WTC11 (cell line): ENCODE measurements around the gene IL5RA. TPM values are rescaled to one million over a fixed set of nuclear protein-coding genes. Genes with fewer than 3 reads are reported as not detected.
A peak's percentile ranks its signal among the peaks of the same experiment; 100 is the strongest.

Source experiments
- ATAC-seq: fragments of 200-7000 bp; cut with Tn5 transposase; 2 replicates; pipeline ENCODE4 v1.10.0; 2021; ENCODE audit warnings: mild to moderate bottlenecking, moderate library complexity
- Bru-seq: library from RNA; stranded (reverse); fragments of 400-500 nt; gene quantifications from one replicate; lab custom pipeline; 2021; lab: Mats Ljungman, UMichigan
- CTCF ChIA-PET: fragments of 300-600 bp; sonication (Branson Sonifier 250); formaldehyde crosslinking; loops from one replicate; lab custom pipeline; 2021; ENCODE audit warnings: antibody characterized with exemption; lab: Charles Lee
- POLR2A ChIA-PET: fragments of 350-600 bp; sonication (Branson Sonifier 250); formaldehyde crosslinking; loops from one replicate; lab custom pipeline; 2021; ENCODE audit warnings: antibody characterized with exemption; lab: Charles Lee
- DNase-seq: peaks from one replicate; pipeline ENCODE4 v3.0.0; 2021; ENCODE audit warnings: low spot score
- H3K27ac Mint-ChIP-seq: 2 replicates; pipeline ENCODE4 v1.8.0; 2021; ENCODE audit warnings: mixed read lengths
- H3K27me3 Mint-ChIP-seq: 2 replicates; pipeline ENCODE4 v1.8.0; 2021; ENCODE audit warnings: low read depth, mild to moderate bottlenecking, moderate library complexity, mixed read lengths
- H3K36me3 Mint-ChIP-seq: 2 replicates; pipeline ENCODE4 v1.8.0; 2021; ENCODE audit warnings: mixed read lengths
- H3K4me1 Mint-ChIP-seq: 2 replicates; pipeline ENCODE4 v1.8.0; 2022; ENCODE audit warnings: mixed read lengths
- H3K4me3 Mint-ChIP-seq: 2 replicates; pipeline ENCODE4 v1.8.0; 2021; ENCODE audit warnings: mild to moderate bottlenecking, moderate library complexity, mixed read lengths
- H3K9me3 Mint-ChIP-seq: 2 replicates; pipeline ENCODE4 v1.8.0; 2021; ENCODE audit warnings: mixed read lengths
- AFF4 ChIP-seq: sonication (generic); formaldehyde crosslinking; IDR thresholded peaks from 2 replicates; pipeline ENCODE4 v1.8.1; 2023; ENCODE audit warnings: mild to moderate bottlenecking, missing genetic modification reagents, borderline replicate concordance
- AR ChIP-seq: fragments of 250-450 bp; sonication (Bioruptor Pico); IDR thresholded peaks from 2 replicates; pipeline ENCODE4 v1.9.0; 2021; ENCODE audit warnings: mild to moderate bottlenecking
- CBFB ChIP-seq: sonication (generic); formaldehyde crosslinking; IDR thresholded peaks from 2 replicates; pipeline ENCODE4 v1.8.1; 2022; ENCODE audit warnings: mild to moderate bottlenecking, low read depth, missing genetic modification reagents
- ESRRA ChIP-seq: sonication (generic); formaldehyde crosslinking; IDR thresholded peaks from 2 replicates; pipeline ENCODE4 v1.8.1; 2022; ENCODE audit warnings: mild to moderate bottlenecking, missing genetic modification reagents, borderline replicate concordance
- GRHL2 ChIP-seq: fragments of 250-450 bp; sonication (Bioruptor Pico); IDR thresholded peaks from 2 replicates; pipeline ENCODE4 v1.8.0; 2022; ENCODE audit warnings: mild to moderate bottlenecking, moderate library complexity; ENCODE audit not compliant: insufficient replicate concordance, severe bottlenecking
- HMGA2 ChIP-seq: fragments of 250-450 bp; sonication (Bioruptor Pico); IDR thresholded peaks from 2 replicates; pipeline ENCODE4 v1.4.0; 2021; ENCODE audit warnings: mild to moderate bottlenecking, moderate library complexity
- NFATC4 ChIP-seq: fragments of 250-450 bp; sonication (Bioruptor Pico); IDR thresholded peaks from 2 replicates; pipeline ENCODE4 v1.9.0; 2021; ENCODE audit warnings: mild to moderate bottlenecking
- NR3C1 ChIP-seq: sonication (generic); formaldehyde crosslinking; conservative IDR thresholded peaks from 2 replicates; pipeline ENCODE4 v1.8.1; 2023; ENCODE audit warnings: low read depth, mild to moderate bottlenecking, missing genetic modification reagents
- PRRX2 ChIP-seq: fragments of 250-450 bp; sonication (Bioruptor Pico); IDR thresholded peaks from 2 replicates; pipeline ENCODE4 v1.8.0; 2021; ENCODE audit warnings: mild to moderate bottlenecking
- SMAD4 ChIP-seq: sonication (generic); formaldehyde crosslinking; IDR thresholded peaks from 2 replicates; pipeline ENCODE4 v1.8.0; 2022; ENCODE audit warnings: mild to moderate bottlenecking, missing genetic modification reagents
- TP53 ChIP-seq: sonication (generic); formaldehyde crosslinking; IDR thresholded peaks from 2 replicates; pipeline ENCODE4 v1.8.1; 2023; ENCODE audit warnings: mild to moderate bottlenecking, missing genetic modification reagents
- ZNF219 ChIP-seq: sonication (generic); formaldehyde crosslinking; IDR thresholded peaks from 2 replicates; pipeline ENCODE4 v1.8.0; 2023; ENCODE audit warnings: missing genetic modification reagents, mild to moderate bottlenecking, borderline replicate concordance
- ZNF396 ChIP-seq: fragments of 250-450 bp; sonication (Bioruptor Pico); IDR thresholded peaks from 2 replicates; pipeline ENCODE4 v1.8.0; 2021; ENCODE audit warnings: mild to moderate bottlenecking, moderate library complexity, borderline replicate concordance
- long read RNA-seq, 3 experiments: library from RNA in 1 of 3; library from capped mRNA in 1 of 3; library from polyadenylated mRNA in 1 of 3; unstranded in 2 of 3; stranded (forward) in 1 of 3; transcript quantifications; one replicate each; pipeline ENCODE4 v2.0.0, GENCODE V29; 2021
- total RNA-seq: library from RNA; stranded (reverse); gene quantifications from 3 replicates; pipeline ENCODE4 v1.2.3, GENCODE V29; 2021
- TF ChIP-seq, protein P1 (sequence below): fragments of 250-450 bp; sonication (Bioruptor Pico); IDR thresholded peaks from 2 replicates; pipeline ENCODE4 v1.9.0; 2021; ENCODE audit warnings: mild to moderate bottlenecking, borderline replicate concordance
- TF ChIP-seq, protein P2 (sequence below): fragments of 250-450 bp; sonication (Bioruptor Pico); conservative IDR thresholded peaks from 2 replicates; pipeline ENCODE4 v1.9.0; 2021; ENCODE audit warnings: mild to moderate bottlenecking
- TF ChIP-seq, protein P3 (sequence below): sonication (generic); formaldehyde crosslinking; IDR thresholded peaks from 2 replicates; pipeline ENCODE4 v1.8.0; 2023; ENCODE audit warnings: mild to moderate bottlenecking, missing genetic modification reagents
- TF ChIP-seq, protein P4 (sequence below): fragments of 250-450 bp; sonication (Bioruptor Pico); IDR thresholded peaks from 2 replicates; pipeline ENCODE4 v1.9.0; 2021; ENCODE audit warnings: moderate library complexity, mild to moderate bottlenecking, inconsistent platforms, borderline replicate concordance

The IL5RA gene
- total RNA-seq (not detected in 3 replicates), Bru-seq, nascent RNA (not detected)
- long read RNA-seq, experiment 1: 0 reads
- long read RNA-seq, experiment 2: 0 reads
- long read RNA-seq, experiment 3: 0 reads

DNA sequence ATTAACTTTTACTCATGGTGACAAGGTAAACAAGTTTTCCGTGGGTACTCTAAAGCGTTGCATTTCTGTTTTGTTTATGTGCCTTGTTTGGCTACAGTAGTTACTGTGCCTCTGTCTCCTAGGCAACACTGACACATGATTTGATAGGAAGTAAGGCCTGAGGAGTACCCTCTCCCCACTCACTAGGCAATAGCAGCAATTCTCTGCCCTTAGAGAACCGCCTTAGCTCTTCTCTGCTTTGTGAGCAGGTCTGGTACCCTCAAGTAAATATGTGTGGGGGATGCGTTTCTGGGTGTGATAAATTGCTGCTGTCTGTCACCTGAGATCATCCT is at the start of gene IL5RA:
IL5RA (minus strand) TSS at position 76 of the 332 bp plus-strand sequence. CDS start 5,390 bp downstream, outside the sequence.
- H3K4me1 Mint-ChIP-seq: peaks cover 6% of the 10 kb centered on the region; the same call in 1 of the 2 replicates
- peaks cover 60% of the 10 kb centered on the region for H3K9me3 Mint-ChIP-seq
- no peak for TF ChIP-seq NFATC4 (CRISPR knock-in tag)
- TF ChIP-seq AR (CRISPR knock-in tag): no peak
- TF ChIP-seq CBFB: no peak
- TF ChIP-seq, protein P1, sequence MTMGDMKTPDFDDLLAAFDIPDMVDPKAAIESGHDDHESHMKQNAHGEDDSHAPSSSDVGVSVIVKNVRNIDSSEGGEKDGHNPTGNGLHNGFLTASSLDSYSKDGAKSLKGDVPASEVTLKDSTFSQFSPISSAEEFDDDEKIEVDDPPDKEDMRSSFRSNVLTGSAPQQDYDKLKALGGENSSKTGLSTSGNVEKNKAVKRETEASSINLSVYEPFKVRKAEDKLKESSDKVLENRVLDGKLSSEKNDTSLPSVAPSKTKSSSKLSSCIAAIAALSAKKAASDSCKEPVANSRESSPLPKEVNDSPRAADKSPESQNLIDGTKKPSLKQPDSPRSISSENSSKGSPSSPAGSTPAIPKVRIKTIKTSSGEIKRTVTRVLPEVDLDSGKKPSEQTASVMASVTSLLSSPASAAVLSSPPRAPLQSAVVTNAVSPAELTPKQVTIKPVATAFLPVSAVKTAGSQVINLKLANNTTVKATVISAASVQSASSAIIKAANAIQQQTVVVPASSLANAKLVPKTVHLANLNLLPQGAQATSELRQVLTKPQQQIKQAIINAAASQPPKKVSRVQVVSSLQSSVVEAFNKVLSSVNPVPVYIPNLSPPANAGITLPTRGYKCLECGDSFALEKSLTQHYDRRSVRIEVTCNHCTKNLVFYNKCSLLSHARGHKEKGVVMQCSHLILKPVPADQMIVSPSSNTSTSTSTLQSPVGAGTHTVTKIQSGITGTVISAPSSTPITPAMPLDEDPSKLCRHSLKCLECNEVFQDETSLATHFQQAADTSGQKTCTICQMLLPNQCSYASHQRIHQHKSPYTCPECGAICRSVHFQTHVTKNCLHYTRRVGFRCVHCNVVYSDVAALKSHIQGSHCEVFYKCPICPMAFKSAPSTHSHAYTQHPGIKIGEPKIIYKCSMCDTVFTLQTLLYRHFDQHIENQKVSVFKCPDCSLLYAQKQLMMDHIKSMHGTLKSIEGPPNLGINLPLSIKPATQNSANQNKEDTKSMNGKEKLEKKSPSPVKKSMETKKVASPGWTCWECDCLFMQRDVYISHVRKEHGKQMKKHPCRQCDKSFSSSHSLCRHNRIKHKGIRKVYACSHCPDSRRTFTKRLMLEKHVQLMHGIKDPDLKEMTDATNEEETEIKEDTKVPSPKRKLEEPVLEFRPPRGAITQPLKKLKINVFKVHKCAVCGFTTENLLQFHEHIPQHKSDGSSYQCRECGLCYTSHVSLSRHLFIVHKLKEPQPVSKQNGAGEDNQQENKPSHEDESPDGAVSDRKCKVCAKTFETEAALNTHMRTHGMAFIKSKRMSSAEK (CRISPR knock-in tag): no peak
- no peak for TF ChIP-seq HMGA2
- TF ChIP-seq, protein P2, sequence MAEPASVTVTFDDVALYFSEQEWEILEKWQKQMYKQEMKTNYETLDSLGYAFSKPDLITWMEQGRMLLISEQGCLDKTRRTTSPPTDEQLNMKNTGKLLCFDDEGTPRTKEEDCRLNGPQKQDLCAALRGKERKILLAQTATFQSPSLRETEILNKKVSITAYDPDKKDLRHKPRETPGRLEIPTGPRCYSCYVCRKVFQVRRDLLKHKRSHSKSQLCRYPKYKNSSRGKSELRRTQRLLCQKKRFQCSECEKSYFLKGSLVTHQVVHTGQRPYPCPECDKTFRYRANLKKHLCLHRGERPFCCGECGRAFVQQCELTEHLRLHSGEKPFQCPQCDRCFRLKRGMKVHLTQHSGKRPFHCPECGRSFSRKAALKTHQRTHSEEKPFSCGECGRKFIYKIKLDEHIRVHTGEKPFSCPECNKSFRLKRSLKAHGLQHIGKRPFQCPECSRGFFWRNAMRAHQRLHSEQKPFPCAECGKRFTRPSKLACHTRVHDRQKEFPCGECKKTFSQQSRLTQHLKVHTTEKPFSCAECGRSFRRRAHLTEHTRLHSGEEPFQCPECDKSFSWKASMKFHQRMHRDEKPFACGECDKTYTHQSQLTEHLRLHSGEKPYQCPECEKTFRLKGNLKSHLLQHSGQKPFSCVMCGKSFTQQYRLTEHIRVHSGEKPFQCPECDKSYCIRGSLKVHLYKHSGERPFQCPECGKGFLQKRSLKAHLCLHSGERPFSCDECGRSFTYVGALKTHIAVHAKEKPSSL: no peak
- no peak for TF ChIP-seq ZNF219 (CRISPR knock-in tag)
- TF ChIP-seq, protein P3, sequence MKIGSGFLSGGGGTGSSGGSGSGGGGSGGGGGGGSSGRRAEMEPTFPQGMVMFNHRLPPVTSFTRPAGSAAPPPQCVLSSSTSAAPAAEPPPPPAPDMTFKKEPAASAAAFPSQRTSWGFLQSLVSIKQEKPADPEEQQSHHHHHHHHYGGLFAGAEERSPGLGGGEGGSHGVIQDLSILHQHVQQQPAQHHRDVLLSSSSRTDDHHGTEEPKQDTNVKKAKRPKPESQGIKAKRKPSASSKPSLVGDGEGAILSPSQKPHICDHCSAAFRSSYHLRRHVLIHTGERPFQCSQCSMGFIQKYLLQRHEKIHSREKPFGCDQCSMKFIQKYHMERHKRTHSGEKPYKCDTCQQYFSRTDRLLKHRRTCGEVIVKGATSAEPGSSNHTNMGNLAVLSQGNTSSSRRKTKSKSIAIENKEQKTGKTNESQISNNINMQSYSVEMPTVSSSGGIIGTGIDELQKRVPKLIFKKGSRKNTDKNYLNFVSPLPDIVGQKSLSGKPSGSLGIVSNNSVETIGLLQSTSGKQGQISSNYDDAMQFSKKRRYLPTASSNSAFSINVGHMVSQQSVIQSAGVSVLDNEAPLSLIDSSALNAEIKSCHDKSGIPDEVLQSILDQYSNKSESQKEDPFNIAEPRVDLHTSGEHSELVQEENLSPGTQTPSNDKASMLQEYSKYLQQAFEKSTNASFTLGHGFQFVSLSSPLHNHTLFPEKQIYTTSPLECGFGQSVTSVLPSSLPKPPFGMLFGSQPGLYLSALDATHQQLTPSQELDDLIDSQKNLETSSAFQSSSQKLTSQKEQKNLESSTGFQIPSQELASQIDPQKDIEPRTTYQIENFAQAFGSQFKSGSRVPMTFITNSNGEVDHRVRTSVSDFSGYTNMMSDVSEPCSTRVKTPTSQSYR: no peak
- TF ChIP-seq NR3C1: no peak
- TF ChIP-seq SMAD4 (CRISPR knock-in tag): no peak
- TF ChIP-seq ZNF396 (CRISPR knock-in tag): no peak
- TF ChIP-seq ESRRA: no peak
- TF ChIP-seq PRRX2 (CRISPR knock-in tag): no peak
- no peak within 1 kb of the TSS for H3K27ac Mint-ChIP-seq
- ChIA-PET CTCF (no interaction called here), POLR2A (no interaction called here)
- ATAC-seq (peak; percentile 69), DNase-seq (no peak)
- H3K4me3 Mint-ChIP-seq: no peak within 1 kb of the TSS
- no peaks in the 10 kb centered on the region; the same call in none of the 2 replicates for H3K27me3 Mint-ChIP-seq
- peaks cover 29% of the 10 kb centered on the region for H3K36me3 Mint-ChIP-seq

GRCh38 chr3:3157484-3157883 is 47.3 kb upstream of the IL5RA start:
- no peak overlapping the region for H3K4me3 Mint-ChIP-seq
- no peak overlapping the region for H3K27ac Mint-ChIP-seq
- DNase-seq: no peak
- ATAC-seq: no peak
- peaks cover 26% of the 10 kb centered on the region for H3K36me3 Mint-ChIP-seq
- CTCF ChIA-PET: no interaction called here
- H3K27me3 Mint-ChIP-seq: no peaks in the 10 kb centered on the region
- no peaks in the 10 kb centered on the region for H3K9me3 Mint-ChIP-seq
- POLR2A ChIA-PET: no interaction called here
- no peaks in the 10 kb centered on the region for H3K4me1 Mint-ChIP-seq
- TF ChIP-seq, protein P4, sequence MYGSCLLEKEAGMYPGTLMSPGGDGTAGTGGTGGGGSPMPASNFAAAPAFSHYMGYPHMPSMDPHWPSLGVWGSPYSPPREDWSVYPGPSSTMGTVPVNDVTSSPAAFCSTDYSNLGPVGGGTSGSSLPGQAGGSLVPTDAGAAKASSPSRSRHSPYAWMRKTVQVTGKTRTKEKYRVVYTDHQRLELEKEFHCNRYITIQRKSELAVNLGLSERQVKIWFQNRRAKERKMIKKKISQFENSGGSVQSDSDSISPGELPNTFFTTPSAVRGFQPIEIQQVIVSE (CRISPR knock-in tag): no peak
- TF ChIP-seq AFF4 (CRISPR knock-in tag) (no peak), GRHL2 (CRISPR knock-in tag) (no peak), TP53 (CRISPR knock-in tag) (no peak), NR3C1 (no peak)
